ENCODE data around the gene BTBD6.

DNA sequence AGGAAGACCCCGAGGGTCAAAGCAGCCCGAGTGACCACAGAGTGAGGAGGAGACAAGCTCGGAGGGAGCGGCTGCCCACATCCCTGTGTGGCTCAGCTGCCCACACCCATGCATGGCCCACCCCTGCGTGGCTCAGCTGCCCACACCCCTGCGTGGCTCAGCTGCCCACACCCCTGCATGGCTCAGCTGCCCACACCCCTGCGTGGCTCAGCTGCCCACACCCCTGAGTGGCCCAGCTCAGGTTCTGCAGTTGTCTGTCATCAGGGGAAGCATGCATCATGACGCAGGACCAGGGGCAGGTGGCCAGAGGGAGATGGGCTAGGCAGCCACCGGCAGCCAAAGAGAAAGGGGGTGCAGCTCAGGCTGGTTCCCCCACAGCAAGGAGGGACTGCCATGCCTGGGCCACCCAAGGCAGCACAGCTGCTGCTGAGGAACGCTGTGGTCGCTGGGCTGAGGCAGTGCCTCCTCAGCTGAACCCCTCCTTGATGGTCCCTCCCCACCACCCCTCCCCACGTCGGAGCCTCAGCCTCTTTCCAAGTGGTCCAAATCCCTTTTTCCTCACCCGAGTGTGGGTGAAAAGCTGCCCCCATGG, 33.9 kb upstream of the BTBD6 start:
- TF ChIP-seq, protein P1, sequence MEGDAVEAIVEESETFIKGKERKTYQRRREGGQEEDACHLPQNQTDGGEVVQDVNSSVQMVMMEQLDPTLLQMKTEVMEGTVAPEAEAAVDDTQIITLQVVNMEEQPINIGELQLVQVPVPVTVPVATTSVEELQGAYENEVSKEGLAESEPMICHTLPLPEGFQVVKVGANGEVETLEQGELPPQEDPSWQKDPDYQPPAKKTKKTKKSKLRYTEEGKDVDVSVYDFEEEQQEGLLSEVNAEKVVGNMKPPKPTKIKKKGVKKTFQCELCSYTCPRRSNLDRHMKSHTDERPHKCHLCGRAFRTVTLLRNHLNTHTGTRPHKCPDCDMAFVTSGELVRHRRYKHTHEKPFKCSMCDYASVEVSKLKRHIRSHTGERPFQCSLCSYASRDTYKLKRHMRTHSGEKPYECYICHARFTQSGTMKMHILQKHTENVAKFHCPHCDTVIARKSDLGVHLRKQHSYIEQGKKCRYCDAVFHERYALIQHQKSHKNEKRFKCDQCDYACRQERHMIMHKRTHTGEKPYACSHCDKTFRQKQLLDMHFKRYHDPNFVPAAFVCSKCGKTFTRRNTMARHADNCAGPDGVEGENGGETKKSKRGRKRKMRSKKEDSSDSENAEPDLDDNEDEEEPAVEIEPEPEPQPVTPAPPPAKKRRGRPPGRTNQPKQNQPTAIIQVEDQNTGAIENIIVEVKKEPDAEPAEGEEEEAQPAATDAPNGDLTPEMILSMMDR (IDR thresholded peaks at IDR 0.05; ENCODE audit: poor library complexity) = no peak
- TF ChIP-seq EZH2 (IDR thresholded peaks at IDR 0.05; ENCODE audit: borderline replicate concordance) = no peak
